SK-N-SH treated with all-trans-retinoic acid at 6 μM for 48 hours (cell line): ENCODE data around the gene RGS7.

Experiments
- ATAC-seq: fragments of 200-7000 bp; cut with Tn5 transposase; 3 replicates; pipeline ENCODE4 v1.9.1; 2020; ENCODE audit warnings: mild to moderate bottlenecking, moderate library complexity
- ARNTL ChIP-seq: fragments of 450-650 bp; formaldehyde crosslinking; IDR thresholded peaks from 2 replicates; pipeline ENCODE4 v1.5.0; 2020; ENCODE audit warnings: low read depth, mild to moderate bottlenecking, moderate library complexity, borderline replicate concordance
- BACH2 ChIP-seq: fragments of 250-450 bp; sonication (Bioruptor Pico); IDR thresholded peaks from 2 replicates; pipeline ENCODE4 v1.9.0; 2021; ENCODE audit warnings: mild to moderate bottlenecking, borderline replicate concordance
- ESRRG ChIP-seq: fragments of 250-450 bp; sonication (Bioruptor Pico); IDR thresholded peaks from 2 replicates; pipeline ENCODE4 v1.6.1; 2021; ENCODE audit warnings: mild to moderate bottlenecking
- GLIS3 ChIP-seq: fragments of 250-450 bp; sonication (Bioruptor Pico); IDR thresholded peaks from 2 replicates; pipeline ENCODE4 v1.5.0; 2020; ENCODE audit warnings: mild to moderate bottlenecking, moderate library complexity
- OSR1 ChIP-seq: fragments of 250-450 bp; sonication (Bioruptor Pico); IDR thresholded peaks from 2 replicates; pipeline ENCODE4 v1.8.0; 2022; ENCODE audit warnings: moderate library complexity, mild to moderate bottlenecking, inconsistent platforms
- PPARA ChIP-seq: fragments of 250-450 bp; sonication (Bioruptor Pico); IDR thresholded peaks from 2 replicates; pipeline ENCODE4 v1.5.0; 2020; ENCODE audit warnings: mild to moderate bottlenecking, borderline replicate concordance
- RARB ChIP-seq: fragments of 250-450 bp; sonication (Bioruptor Pico); IDR thresholded peaks from 2 replicates; pipeline ENCODE4 v1.8.0; 2021; ENCODE audit warnings: mild to moderate bottlenecking, moderate library complexity
- SNAI2 ChIP-seq: fragments of 250-450 bp; sonication (Bioruptor Pico); IDR thresholded peaks from 2 replicates; pipeline ENCODE4 v1.5.0; 2020; ENCODE audit warnings: mild to moderate bottlenecking, moderate library complexity
- TCF4 ChIP-seq: fragments of 250-450 bp; sonication (Bioruptor Pico); IDR thresholded peaks from 2 replicates; pipeline ENCODE4 v1.8.0; 2021; ENCODE audit warnings: mild to moderate bottlenecking, moderate library complexity, borderline replicate concordance
- ZC3H10 ChIP-seq: fragments of 250-450 bp; sonication (Bioruptor Pico); IDR thresholded peaks from 2 replicates; pipeline ENCODE4 v1.5.1; 2021; ENCODE audit warnings: mild to moderate bottlenecking, moderate library complexity
- ZFP3 ChIP-seq: fragments of 250-450 bp; sonication (Bioruptor Pico); IDR thresholded peaks from 2 replicates; pipeline ENCODE4 v1.5.0; 2020; ENCODE audit warnings: mild to moderate bottlenecking, moderate library complexity
- ZFP30 ChIP-seq: fragments of 450-650 bp; formaldehyde crosslinking; IDR thresholded peaks from 2 replicates; pipeline ENCODE4 v1.5.0; 2022; ENCODE audit warnings: mild to moderate bottlenecking, moderate library complexity
- ZNF565 ChIP-seq: fragments of 450-650 bp; formaldehyde crosslinking; conservative IDR thresholded peaks from 2 replicates; pipeline ENCODE4 v1.5.0; 2020; ENCODE audit warnings: low read depth, mild to moderate bottlenecking, moderate library complexity
- ZNF70 ChIP-seq: fragments of 450-650 bp; formaldehyde crosslinking; IDR thresholded peaks from 2 replicates; pipeline ENCODE4 v1.5.0; 2020; ENCODE audit warnings: mild to moderate bottlenecking, moderate library complexity
- ZNF8 ChIP-seq: fragments of 450-650 bp; formaldehyde crosslinking; IDR thresholded peaks from 2 replicates; pipeline ENCODE4 v1.5.0; 2020; ENCODE audit warnings: mild to moderate bottlenecking, moderate library complexity
- TF ChIP-seq, protein P1 (sequence below): fragments of 250-450 bp; sonication (Bioruptor Pico); IDR thresholded peaks from 2 replicates; pipeline ENCODE4 v1.5.0; 2020; ENCODE audit warnings: mild to moderate bottlenecking, moderate library complexity
- TF ChIP-seq, protein P2 (sequence below): fragments of 250-450 bp; sonication (Bioruptor Pico); IDR thresholded peaks from 2 replicates; pipeline ENCODE4 v1.5.1; 2021; ENCODE audit warnings: mild to moderate bottlenecking, moderate library complexity
- TF ChIP-seq, protein P3 (sequence below): fragments of 250-450 bp; sonication (Bioruptor Pico); IDR thresholded peaks from 2 replicates; pipeline ENCODE4 v1.5.1; 2020; ENCODE audit warnings: low read depth, mild to moderate bottlenecking, moderate library complexity
- TF ChIP-seq, protein P4 (sequence below): fragments of 250-450 bp; sonication (Bioruptor Pico); IDR thresholded peaks from 2 replicates; pipeline ENCODE4 v1.8.0; 2020; ENCODE audit warnings: mild to moderate bottlenecking, moderate library complexity, borderline replicate concordance
- TF ChIP-seq, protein P5 (sequence below): fragments of 250-450 bp; sonication (Bioruptor Pico); IDR thresholded peaks from 2 replicates; pipeline ENCODE4 v1.8.0; 2021; ENCODE audit warnings: low read depth, mild to moderate bottlenecking, moderate library complexity, borderline replicate concordance

RGS7 gene

DNA sequence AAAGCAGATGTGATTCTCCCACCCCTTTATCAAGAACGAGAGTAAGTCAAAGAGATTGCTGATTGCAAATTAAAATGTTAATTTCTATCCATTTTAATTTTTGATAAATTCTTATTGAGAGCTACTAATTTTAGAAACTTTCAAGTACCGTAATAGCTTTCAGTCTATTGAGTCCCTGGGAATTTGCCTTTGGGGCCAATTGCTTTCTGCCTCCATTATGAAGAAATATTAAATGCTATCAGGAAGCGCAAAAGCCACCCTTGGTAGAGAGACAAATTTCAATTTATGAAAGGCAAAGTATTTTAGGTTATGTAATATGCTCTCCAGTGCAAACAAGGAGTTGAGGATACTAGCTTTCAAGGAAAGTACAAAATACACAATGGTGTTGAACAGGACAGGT lies 332.2 kb downstream of the RGS7 start:
- no peak for ATAC-seq
- TF ChIP-seq ZC3H10 (CRISPR knock-in tag) (no peak), ZNF70 (CRISPR knock-in tag) (no peak), PPARA (CRISPR knock-in tag) (no peak), ARNTL (no peak), SNAI2 (CRISPR knock-in tag) (no peak), TCF4 (no peak), ZNF565 (CRISPR knock-in tag) (no peak), ZNF8 (CRISPR knock-in tag) (no peak), ESRRG (CRISPR knock-in tag) (no peak), ZFP3 (CRISPR knock-in tag) (no peak)
- TF ChIP-seq, protein P1, sequence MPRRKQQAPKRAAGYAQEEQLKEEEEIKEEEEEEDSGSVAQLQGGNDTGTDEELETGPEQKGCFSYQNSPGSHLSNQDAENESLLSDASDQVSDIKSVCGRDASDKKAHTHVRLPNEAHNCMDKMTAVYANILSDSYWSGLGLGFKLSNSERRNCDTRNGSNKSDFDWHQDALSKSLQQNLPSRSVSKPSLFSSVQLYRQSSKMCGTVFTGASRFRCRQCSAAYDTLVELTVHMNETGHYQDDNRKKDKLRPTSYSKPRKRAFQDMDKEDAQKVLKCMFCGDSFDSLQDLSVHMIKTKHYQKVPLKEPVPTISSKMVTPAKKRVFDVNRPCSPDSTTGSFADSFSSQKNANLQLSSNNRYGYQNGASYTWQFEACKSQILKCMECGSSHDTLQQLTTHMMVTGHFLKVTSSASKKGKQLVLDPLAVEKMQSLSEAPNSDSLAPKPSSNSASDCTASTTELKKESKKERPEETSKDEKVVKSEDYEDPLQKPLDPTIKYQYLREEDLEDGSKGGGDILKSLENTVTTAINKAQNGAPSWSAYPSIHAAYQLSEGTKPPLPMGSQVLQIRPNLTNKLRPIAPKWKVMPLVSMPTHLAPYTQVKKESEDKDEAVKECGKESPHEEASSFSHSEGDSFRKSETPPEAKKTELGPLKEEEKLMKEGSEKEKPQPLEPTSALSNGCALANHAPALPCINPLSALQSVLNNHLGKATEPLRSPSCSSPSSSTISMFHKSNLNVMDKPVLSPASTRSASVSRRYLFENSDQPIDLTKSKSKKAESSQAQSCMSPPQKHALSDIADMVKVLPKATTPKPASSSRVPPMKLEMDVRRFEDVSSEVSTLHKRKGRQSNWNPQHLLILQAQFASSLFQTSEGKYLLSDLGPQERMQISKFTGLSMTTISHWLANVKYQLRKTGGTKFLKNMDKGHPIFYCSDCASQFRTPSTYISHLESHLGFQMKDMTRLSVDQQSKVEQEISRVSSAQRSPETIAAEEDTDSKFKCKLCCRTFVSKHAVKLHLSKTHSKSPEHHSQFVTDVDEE (CRISPR knock-in tag), result no peak
- TF ChIP-seq, protein P2, sequence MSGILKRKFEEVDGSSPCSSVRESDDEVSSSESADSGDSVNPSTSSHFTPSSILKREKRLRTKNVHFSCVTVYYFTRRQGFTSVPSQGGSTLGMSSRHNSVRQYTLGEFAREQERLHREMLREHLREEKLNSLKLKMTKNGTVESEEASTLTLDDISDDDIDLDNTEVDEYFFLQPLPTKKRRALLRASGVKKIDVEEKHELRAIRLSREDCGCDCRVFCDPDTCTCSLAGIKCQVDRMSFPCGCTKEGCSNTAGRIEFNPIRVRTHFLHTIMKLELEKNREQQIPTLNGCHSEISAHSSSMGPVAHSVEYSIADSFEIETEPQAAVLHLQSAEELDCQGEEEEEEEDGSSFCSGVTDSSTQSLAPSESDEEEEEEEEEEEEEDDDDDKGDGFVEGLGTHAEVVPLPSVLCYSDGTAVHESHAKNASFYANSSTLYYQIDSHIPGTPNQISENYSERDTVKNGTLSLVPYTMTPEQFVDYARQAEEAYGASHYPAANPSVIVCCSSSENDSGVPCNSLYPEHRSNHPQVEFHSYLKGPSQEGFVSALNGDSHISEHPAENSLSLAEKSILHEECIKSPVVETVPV (CRISPR knock-in tag), result no peak
- TF ChIP-seq, all 23 proteins: peak for 0

DNA sequence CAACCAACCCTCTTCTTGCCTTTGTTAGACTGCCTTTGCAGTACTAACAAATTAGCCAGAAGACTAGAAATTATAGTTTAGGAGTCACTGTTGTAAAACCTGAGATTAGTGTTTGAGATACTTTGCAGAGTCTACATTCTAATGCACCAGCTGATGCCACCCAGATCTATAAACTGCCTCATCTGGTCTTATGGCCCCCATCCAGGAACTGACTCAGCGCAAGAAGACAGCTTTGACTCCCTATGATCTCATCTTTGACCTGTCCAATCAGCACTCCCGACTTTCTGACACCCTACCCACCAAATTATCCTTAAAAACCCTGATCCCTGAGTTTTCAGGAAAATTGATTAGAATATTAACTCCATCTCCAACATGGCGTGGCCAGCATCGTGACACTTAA lies 334.6 kb downstream of the RGS7 start:
- TF ChIP-seq, protein P2 (CRISPR knock-in tag), result no peak
- TF ChIP-seq, protein P3, sequence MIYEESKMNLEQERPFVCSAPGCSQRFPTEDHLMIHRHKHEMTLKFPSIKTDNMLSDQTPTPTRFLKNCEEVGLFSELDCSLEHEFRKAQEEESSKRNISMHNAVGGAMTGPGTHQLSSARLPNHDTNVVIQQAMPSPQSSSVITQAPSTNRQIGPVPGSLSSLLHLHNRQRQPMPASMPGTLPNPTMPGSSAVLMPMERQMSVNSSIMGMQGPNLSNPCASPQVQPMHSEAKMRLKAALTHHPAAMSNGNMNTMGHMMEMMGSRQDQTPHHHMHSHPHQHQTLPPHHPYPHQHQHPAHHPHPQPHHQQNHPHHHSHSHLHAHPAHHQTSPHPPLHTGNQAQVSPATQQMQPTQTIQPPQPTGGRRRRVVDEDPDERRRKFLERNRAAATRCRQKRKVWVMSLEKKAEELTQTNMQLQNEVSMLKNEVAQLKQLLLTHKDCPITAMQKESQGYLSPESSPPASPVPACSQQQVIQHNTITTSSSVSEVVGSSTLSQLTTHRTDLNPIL (CRISPR knock-in tag), result no peak
- TF ChIP-seq RARB (CRISPR knock-in tag) (no peak), GLIS3 (CRISPR knock-in tag) (no peak), SNAI2 (CRISPR knock-in tag) (no peak), OSR1 (CRISPR knock-in tag) (no peak), ESRRG (CRISPR knock-in tag) (no peak), BACH2 (CRISPR knock-in tag) (no peak), ZFP30 (CRISPR knock-in tag) (no peak), ZNF565 (CRISPR knock-in tag) (no peak)
- TF ChIP-seq, protein P4, sequence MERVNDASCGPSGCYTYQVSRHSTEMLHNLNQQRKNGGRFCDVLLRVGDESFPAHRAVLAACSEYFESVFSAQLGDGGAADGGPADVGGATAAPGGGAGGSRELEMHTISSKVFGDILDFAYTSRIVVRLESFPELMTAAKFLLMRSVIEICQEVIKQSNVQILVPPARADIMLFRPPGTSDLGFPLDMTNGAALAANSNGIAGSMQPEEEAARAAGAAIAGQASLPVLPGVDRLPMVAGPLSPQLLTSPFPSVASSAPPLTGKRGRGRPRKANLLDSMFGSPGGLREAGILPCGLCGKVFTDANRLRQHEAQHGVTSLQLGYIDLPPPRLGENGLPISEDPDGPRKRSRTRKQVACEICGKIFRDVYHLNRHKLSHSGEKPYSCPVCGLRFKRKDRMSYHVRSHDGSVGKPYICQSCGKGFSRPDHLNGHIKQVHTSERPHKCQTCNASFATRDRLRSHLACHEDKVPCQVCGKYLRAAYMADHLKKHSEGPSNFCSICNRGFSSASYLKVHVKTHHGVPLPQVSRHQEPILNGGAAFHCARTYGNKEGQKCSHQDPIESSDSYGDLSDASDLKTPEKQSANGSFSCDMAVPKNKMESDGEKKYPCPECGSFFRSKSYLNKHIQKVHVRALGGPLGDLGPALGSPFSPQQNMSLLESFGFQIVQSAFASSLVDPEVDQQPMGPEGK (CRISPR knock-in tag), result no peak
- TF ChIP-seq, protein P5, sequence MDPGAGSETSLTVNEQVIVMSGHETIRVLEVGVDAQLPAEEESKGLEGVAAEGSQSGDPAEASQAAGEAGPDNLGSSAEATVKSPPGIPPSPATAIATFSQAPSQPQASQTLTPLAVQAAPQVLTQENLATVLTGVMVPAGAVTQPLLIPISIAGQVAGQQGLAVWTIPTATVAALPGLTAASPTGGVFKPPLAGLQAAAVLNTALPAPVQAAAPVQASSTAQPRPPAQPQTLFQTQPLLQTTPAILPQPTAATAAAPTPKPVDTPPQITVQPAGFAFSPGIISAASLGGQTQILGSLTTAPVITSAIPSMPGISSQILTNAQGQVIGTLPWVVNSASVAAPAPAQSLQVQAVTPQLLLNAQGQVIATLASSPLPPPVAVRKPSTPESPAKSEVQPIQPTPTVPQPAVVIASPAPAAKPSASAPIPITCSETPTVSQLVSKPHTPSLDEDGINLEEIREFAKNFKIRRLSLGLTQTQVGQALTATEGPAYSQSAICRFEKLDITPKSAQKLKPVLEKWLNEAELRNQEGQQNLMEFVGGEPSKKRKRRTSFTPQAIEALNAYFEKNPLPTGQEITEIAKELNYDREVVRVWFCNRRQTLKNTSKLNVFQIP, result no peak
- no peak for ATAC-seq
